ENCODE measurements around the gene EEFSEC.

- no peak for TF ChIP-seq POLR2A (IDR thresholded peaks at IDR 0.05)
- TF ChIP-seq CTCF (IDR thresholded peaks at IDR 0.05), result no peak
Measured at GRCh38 chr3:128422762-128423524, 269.7 kb downstream of the EEFSEC start.

All from adrenal gland (tissue), 5 donors.